DOHH2 (cell line): Measurements from ENCODE around the gene SH3RF3.

Experiments used
- H3F3A ChIP-seq: fragments of 200-600 bp; sonication (generic), shearing (Covaris generic); 2 replicates; pipeline ENCODE4 v1.6.0; 2016; ENCODE audit warnings: antibody characterized with exemption, mild to moderate bottlenecking; ENCODE audit not compliant: control insufficient read depth, insufficient read depth
- H3K27ac ChIP-seq: fragments of 200-600 bp; sonication (generic); 2 replicates; pipeline ENCODE4 v1.5.1; 2014; ENCODE audit warnings: low read depth, mild to moderate bottlenecking, low read length, moderate library complexity
- H3K27me3 ChIP-seq: fragments of 200-600 bp; sonication (generic); 2 replicates; pipeline ENCODE4 v1.6.1; 2014; ENCODE audit warnings: mild to moderate bottlenecking, low read length, mixed read lengths; ENCODE audit not compliant: control insufficient read depth
- H3K36me3 ChIP-seq: fragments of 200-600 bp; sonication (generic); 2 replicates; pipeline ENCODE4 v1.6.1; 2014; ENCODE audit warnings: mild to moderate bottlenecking, low read length, moderate library complexity, mixed read lengths; ENCODE audit not compliant: control insufficient read depth
- H3K4me1 ChIP-seq: fragments of 200-600 bp; sonication (generic); 2 replicates; pipeline ENCODE4 v1.6.1; 2014; ENCODE audit warnings: mild to moderate bottlenecking, low read length, mixed read lengths; ENCODE audit not compliant: control insufficient read depth
- H3K4me2 ChIP-seq: fragments of 200-600 bp; sonication (generic); 2 replicates; pipeline ENCODE4 v1.6.0; 2014; ENCODE audit warnings: mild to moderate bottlenecking, low read length, moderate library complexity
- H3K4me3 ChIP-seq: fragments of 200-600 bp; sonication (generic); 2 replicates; pipeline ENCODE4 v1.5.1; 2014; ENCODE audit warnings: mild to moderate bottlenecking, low read length, mixed read lengths
- H3K79me2 ChIP-seq: fragments of 200-600 bp; sonication (generic); 2 replicates; pipeline ENCODE4 v1.6.1; 2014; ENCODE audit warnings: mild to moderate bottlenecking, low read length, mixed read lengths; ENCODE audit not compliant: control insufficient read depth
- H3K9me2 ChIP-seq: fragments of 200-600 bp; sonication (generic); replicated peaks from 2 replicates; pipeline ENCODE4 v1.6.1; 2014; ENCODE audit warnings: mild to moderate bottlenecking, low read length, mixed read lengths; ENCODE audit not compliant: control insufficient read depth
- H3K9me3 ChIP-seq: fragments of 200-600 bp; sonication (generic); 2 replicates; pipeline ENCODE4 v1.6.1; 2014; ENCODE audit warnings: antibody characterized with exemption, low read length, mixed read lengths; ENCODE audit not compliant: control insufficient read depth, insufficient read depth
- H4K20me1 ChIP-seq: fragments of 200-600 bp; sonication (generic); 2 replicates; pipeline ENCODE4 v1.6.0; 2014; ENCODE audit warnings: low read depth, mild to moderate bottlenecking, antibody characterized with exemption, low read length, moderate library complexity; ENCODE audit not compliant: control insufficient read depth, insufficient read depth
- EZH2phosphoT487 ChIP-seq: fragments of 200-600 bp; sonication (generic); IDR thresholded peaks from 2 replicates; pipeline ENCODE4 v1.6.1; 2017; ENCODE audit warnings: borderline replicate concordance, mild to moderate bottlenecking, antibody characterized with exemption, low read length, moderate library complexity, mixed read lengths
- TF ChIP-seq, protein P1 (sequence below): fragments of 200-600 bp; sonication (generic); IDR thresholded peaks from one replicate; pipeline ENCODE4 v1.5.1; 2014; ENCODE audit warnings: antibody characterized with exemption, mild to moderate bottlenecking, low read depth, low read length; ENCODE audit not compliant: poor library complexity, severe bottlenecking

SH3RF3 gene

GRCh38 chr2:109280804-109281203 is 151.8 kb downstream of the SH3RF3 start:
- no peaks in the 10 kb centered on the region for H3K36me3 ChIP-seq
- H4K20me1 ChIP-seq = no peaks in the 10 kb centered on the region
- no peak overlapping the region for H3K27ac ChIP-seq
- H3K4me2 ChIP-seq = no peak overlapping the region
- H3K9me3 ChIP-seq = no peaks in the 10 kb centered on the region
- H3F3A ChIP-seq = no peaks in the 10 kb centered on the region
- H3K4me3 ChIP-seq = no peak overlapping the region
- no peaks in the 10 kb centered on the region for H3K79me2 ChIP-seq
- no peaks in the 10 kb centered on the region for H3K4me1 ChIP-seq
- no peaks in the 10 kb centered on the region for H3K27me3 ChIP-seq
- H3K9me2 ChIP-seq = no peaks in the 10 kb centered on the region
- TF ChIP-seq, protein P1, sequence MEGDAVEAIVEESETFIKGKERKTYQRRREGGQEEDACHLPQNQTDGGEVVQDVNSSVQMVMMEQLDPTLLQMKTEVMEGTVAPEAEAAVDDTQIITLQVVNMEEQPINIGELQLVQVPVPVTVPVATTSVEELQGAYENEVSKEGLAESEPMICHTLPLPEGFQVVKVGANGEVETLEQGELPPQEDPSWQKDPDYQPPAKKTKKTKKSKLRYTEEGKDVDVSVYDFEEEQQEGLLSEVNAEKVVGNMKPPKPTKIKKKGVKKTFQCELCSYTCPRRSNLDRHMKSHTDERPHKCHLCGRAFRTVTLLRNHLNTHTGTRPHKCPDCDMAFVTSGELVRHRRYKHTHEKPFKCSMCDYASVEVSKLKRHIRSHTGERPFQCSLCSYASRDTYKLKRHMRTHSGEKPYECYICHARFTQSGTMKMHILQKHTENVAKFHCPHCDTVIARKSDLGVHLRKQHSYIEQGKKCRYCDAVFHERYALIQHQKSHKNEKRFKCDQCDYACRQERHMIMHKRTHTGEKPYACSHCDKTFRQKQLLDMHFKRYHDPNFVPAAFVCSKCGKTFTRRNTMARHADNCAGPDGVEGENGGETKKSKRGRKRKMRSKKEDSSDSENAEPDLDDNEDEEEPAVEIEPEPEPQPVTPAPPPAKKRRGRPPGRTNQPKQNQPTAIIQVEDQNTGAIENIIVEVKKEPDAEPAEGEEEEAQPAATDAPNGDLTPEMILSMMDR = no peak
- TF ChIP-seq EZH2phosphoT487 = no peak

DNA sequence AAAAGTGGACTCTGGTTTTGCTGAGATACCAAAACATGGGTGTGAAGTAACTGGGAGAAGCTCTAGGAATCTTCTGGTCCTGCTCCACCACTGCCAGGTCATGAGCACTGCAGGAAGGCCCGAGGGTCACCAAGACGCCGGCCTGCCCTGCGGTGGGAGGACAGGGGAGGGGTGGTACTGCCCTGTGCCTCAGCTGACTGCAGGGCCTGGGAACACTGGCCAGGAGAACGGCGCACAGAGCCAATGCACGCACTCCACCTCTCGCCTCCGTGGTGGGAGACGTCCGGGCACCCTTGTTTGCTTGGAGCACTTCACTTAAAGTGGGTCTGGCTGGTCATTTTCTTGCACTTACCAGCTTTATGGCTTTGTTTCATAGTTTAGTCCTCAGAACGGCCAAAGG is 153.4 kb downstream of the SH3RF3 start:
- Histone ChIP-seq H3F3A (no peaks in the 10 kb centered on the region), H3K36me3 (no peaks in the 10 kb centered on the region), H3K79me2 (no peaks in the 10 kb centered on the region)

DNA sequence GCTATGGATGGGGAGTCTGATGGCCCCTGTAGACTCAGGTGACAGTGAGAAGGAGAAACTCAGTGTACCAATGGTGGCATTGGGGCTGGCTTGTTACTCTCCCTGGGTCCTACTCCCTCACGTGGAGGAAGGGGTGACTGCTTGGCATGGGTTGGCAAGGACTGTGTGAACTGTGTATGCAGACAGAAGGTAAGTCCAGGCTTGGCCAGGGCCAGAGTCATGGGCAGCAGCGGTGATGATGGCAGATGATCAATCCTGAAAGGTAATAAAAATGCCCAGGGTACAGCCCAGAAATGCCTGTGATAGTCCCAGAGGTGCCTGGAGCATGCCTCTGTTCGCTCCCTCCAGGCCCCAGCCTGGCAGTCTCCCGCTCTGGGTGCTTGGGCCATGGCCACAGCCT is 153.9 kb downstream of the SH3RF3 start:
- Histone ChIP-seq H4K20me1 (no peaks in the 10 kb centered on the region), H3K79me2 (no peaks in the 10 kb centered on the region), H3K4me2 (no peak overlapping the region), H3K36me3 (no peaks in the 10 kb centered on the region), H3K27ac (no peak overlapping the region), H3K4me1 (no peaks in the 10 kb centered on the region), H3K4me3 (no peak overlapping the region), H3K27me3 (no peaks in the 10 kb centered on the region), H3F3A (no peaks in the 10 kb centered on the region), H3K9me3 (no peaks in the 10 kb centered on the region), H3K9me2 (no peaks in the 10 kb centered on the region)
- TF ChIP-seq, protein P1 = no peak
- no peak for TF ChIP-seq EZH2phosphoT487

More for the DNA sequence above, 153.4 kb downstream of the SH3RF3 start:
- Histone ChIP-seq H3K4me3 (no peak overlapping the region), H4K20me1 (no peaks in the 10 kb centered on the region), H3K4me2 (no peak overlapping the region), H3K9me3 (no peaks in the 10 kb centered on the region), H3K27ac (no peak overlapping the region), H3K9me2 (no peaks in the 10 kb centered on the region), H3K27me3 (no peaks in the 10 kb centered on the region), H3K4me1 (no peaks in the 10 kb centered on the region)
- TF ChIP-seq EZH2phosphoT487 = no peak
- TF ChIP-seq, protein P1 = no peak

- H3K36me3 ChIP-seq = no peaks in the 10 kb centered on the region
- H3K9me3 ChIP-seq = no peaks in the 10 kb centered on the region
- no peaks in the 10 kb centered on the region for H4K20me1 ChIP-seq
- no peaks in the 10 kb centered on the region for H3K27me3 ChIP-seq
- H3K79me2 ChIP-seq = no peaks in the 10 kb centered on the region
- H3K27ac ChIP-seq = no peak overlapping the region
- TF ChIP-seq, protein P1 = no peak
- no peak for TF ChIP-seq EZH2phosphoT487
- no peaks in the 10 kb centered on the region for H3F3A ChIP-seq
- no peak overlapping the region for H3K4me3 ChIP-seq
- H3K4me2 ChIP-seq = no peak overlapping the region
- no peaks in the 10 kb centered on the region for H3K4me1 ChIP-seq
- H3K9me2 ChIP-seq = no peaks in the 10 kb centered on the region
Measured at GRCh38 chr2:109284826-109285225, 155.8 kb downstream of the SH3RF3 start.
